GM21360 (cell line): ENCODE results near the gene ACER2.

ENCODE experiments used
- ATAC-seq: cut with Tn5 transposase; IDR thresholded peaks from one replicate; pipeline ENCODE4 v1.9.1; 2021; ENCODE audit warnings: mild to moderate bottlenecking, moderate library complexity; ENCODE audit not compliant: unreplicated experiment

The ACER2 gene

GRCh38 chr9:19481971-19482404, 73.2 kb downstream of the ACER2 start:
- ATAC-seq = no peak

- no peak for ATAC-seq
Measured at GRCh38 chr9:19484699-19485098, 75.9 kb downstream of the ACER2 start.

GRCh38 chr9:19485193-19485592, 76.4 kb downstream of the ACER2 start:
- no peak for ATAC-seq

GRCh38 chr9:19486803-19487202, 78.0 kb downstream of the ACER2 start:
- ATAC-seq = no peak

GRCh38 chr9:19488721-19489120, 79.9 kb downstream of the ACER2 start:
- ATAC-seq = no peak

DNA sequence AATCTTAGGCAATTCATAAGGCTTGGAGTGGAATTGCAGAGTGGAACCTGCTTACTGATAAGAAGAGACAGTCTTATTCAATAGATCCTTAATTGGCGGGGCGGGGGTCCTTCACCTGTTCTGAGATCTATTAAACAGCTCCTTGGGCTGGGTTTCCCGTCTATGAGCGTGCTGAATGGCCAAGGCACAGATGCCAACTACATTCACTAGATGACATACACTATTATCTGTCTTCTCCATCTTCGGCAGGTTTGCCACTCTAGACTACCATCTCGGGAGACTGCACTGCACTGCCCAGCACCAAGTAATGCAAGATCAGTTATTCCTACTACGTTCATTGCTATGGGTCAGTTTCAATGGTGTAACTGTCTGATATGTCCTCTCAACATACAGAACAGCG, 81.5 kb downstream of the ACER2 start:
- no peak for ATAC-seq

DNA sequence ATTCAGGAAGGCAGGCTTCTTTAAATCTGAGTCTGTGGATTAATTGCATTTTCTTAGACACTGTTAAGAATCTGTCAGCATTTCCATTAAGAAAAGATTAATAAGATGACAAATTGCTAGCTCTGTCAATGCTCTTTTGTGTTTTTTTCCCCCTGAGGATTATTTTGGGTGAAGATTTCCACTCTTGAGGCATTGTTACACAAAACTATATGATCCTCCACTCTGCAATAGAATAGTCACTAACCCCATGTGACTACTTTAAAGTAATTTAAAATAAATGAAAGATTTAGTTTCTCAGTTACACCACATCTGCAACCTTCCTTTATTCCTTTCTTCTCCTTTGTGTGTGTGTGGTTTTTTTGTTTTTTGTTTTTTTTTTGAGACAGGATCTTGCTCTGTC, 82.0 kb downstream of the ACER2 start:
- ATAC-seq = no peak

GRCh38 chr9:19492775-19493173, 84.0 kb downstream of the ACER2 start:
- ATAC-seq = no peak

- ATAC-seq = peak; percentile 69
Measured at GRCh38 chr9:19493174-19493811, 84.5 kb downstream of the ACER2 start.

DNA sequence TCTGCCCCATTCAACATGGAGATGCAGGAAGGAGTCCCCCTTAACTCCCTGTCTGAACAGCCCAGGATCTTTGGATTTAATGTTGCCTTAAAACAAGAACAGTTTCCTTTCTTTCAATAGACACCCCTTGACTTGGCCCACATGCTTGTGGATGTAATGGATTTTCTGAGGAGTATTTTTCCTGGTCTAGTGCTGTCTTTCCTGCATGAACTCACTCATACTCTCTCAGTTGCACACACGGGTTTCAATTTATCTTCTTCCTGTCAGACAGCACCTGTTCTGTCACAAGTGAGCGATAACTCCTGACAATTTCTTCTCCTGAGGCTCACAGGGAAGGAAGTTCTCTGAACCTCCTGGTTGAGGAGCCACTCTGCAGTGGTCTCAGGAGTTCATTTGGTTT, 85.1 kb downstream of the ACER2 start:
- ATAC-seq = no peak

- ATAC-seq = no peak
Measured at GRCh38 chr9:19495186-19496028, 86.6 kb downstream of the ACER2 start.

DNA sequence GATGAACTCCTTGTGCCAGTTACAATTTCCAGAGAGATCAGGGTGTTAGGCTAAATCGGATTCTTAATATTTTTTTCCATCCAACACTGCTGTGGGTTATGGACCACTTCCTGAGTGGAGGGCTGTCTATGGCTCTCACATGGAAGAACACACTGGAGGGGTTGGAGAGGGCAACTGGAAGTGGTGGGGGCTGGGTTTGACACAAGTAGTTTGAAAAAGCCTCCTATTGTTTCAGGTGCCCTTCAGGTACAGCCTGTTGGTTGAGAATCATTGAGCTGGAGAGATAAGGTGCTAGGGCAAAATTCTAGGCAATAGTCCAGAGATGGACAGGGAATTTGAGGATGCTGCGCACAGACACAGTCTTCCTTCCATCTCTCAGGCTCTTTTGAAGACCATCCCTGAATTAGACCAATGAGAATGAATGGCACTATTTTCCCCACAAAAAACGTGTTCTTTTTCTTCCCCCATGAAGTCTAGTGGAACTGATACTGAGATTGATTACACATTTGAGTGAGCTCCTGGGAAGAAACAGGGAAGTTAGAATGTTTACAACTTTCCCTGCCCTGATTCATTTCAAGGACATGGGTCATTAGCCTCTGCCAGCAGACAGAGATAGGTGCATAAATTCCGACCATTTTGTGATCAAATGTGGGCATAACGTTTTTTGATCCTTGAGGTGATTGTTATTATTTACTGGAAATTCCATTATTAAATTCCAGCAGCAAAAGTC, 87.7 kb downstream of the ACER2 start:
- no peak for ATAC-seq

GRCh38 chr9:19497276-19497675, 88.5 kb downstream of the ACER2 start:
- no peak for ATAC-seq

DNA sequence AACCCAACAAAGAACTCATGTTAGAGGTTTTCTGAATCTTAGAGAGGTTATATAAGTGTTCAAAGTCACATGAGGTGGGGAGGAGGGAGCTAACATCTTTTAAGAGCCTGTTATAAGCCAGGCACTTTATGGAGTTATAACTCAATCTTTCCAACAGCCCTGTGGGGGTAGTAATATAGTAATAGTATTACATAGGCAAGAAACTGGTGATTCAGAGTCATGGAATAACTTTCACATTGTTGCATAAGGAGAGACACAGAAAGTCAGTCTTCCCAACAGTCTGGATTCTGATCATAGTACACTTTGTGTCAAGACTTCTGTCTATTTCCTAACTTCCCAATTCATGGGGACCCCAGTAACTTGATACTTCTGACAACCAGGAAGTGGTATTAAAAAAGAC, 89.2 kb downstream of the ACER2 start:
- no peak for ATAC-seq
